Neural progenitor cell (in vitro differentiated cells): ENCODE results near the gene CHTF8.

Source experiments
- EZH2 ChIP-seq: fragments of 200-600 bp; sonication (generic); IDR thresholded peaks from 2 replicates; pipeline ENCODE4 v1.6.1; 2017; ENCODE audit warnings: antibody characterized with exemption, mild to moderate bottlenecking, moderate library complexity
- EZH2phosphoT487 ChIP-seq: fragments of 200-600 bp; sonication (generic); IDR thresholded peaks from 2 replicates; pipeline ENCODE4 v1.6.1; 2017; ENCODE audit warnings: antibody characterized with exemption
- TF ChIP-seq, protein P1 (sequence below): fragments of 200-600 bp; sonication (generic); IDR thresholded peaks from 2 replicates; pipeline ENCODE4 v1.5.1; 2017; ENCODE audit warnings: antibody characterized with exemption, mild to moderate bottlenecking

DNA sequence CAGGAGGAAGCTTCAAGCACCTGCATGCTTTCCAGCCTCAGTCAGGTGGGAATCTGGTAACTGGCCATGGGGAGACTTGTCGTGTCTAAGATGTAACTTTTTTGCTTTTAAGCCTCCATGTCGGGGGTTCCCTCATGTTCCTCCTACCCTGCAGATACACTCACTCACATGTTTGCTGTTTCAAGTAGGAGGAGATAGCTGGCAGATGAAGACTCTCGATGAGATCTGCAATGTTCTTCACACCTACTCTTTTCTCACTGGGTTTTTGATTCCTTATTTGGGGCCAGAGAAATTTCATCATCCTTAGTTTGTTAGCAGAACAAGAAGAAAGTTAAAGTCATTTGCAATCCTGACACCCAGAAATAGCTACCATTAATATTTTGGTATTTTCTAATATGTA, 24.8 kb upstream of the CHTF8 start:
- TF ChIP-seq, protein P1, sequence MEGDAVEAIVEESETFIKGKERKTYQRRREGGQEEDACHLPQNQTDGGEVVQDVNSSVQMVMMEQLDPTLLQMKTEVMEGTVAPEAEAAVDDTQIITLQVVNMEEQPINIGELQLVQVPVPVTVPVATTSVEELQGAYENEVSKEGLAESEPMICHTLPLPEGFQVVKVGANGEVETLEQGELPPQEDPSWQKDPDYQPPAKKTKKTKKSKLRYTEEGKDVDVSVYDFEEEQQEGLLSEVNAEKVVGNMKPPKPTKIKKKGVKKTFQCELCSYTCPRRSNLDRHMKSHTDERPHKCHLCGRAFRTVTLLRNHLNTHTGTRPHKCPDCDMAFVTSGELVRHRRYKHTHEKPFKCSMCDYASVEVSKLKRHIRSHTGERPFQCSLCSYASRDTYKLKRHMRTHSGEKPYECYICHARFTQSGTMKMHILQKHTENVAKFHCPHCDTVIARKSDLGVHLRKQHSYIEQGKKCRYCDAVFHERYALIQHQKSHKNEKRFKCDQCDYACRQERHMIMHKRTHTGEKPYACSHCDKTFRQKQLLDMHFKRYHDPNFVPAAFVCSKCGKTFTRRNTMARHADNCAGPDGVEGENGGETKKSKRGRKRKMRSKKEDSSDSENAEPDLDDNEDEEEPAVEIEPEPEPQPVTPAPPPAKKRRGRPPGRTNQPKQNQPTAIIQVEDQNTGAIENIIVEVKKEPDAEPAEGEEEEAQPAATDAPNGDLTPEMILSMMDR: no peak
- TF ChIP-seq EZH2 (no peak), EZH2phosphoT487 (no peak)
